WERI-Rb-1 (cell line): ENCODE results near the gene NUPR2.
A peak's percentile ranks its signal among the peaks of the same experiment; 100 is the strongest.
"Not testable (repeated sequence)": the region's sequence is repeated elsewhere in the genome, so short reads cannot be mapped to it uniquely, and the experiment has no call there.

Experiments
- DNase-seq: peaks from one replicate; pipeline ENCODE4 v3.0.0-alpha.2; 2020
- H3K27ac ChIP-seq: fragments of 250-450 bp; sonication (Bioruptor Pico); 2 replicates; pipeline ENCODE4 v1.5.1; 2020; ENCODE audit warnings: mild to moderate bottlenecking, moderate library complexity
- H3K27me3 ChIP-seq: fragments of 250-450 bp; sonication (Bioruptor Pico); 2 replicates; pipeline ENCODE4 v1.5.1; 2021; ENCODE audit warnings: mild to moderate bottlenecking, low read depth, moderate library complexity; ENCODE audit not compliant: insufficient read depth, severe bottlenecking
- H3K36me3 ChIP-seq: fragments of 250-450 bp; sonication (Bioruptor Pico); 2 replicates; pipeline ENCODE4 v1.5.1; 2020; ENCODE audit warnings: mild to moderate bottlenecking, moderate library complexity
- H3K4me3 ChIP-seq: 2 replicates; pipeline ENCODE4 v1.5.1; 2011; ENCODE audit warnings: low read depth, mild to moderate bottlenecking, control low read depth, low read length
- H3K9me3 ChIP-seq: fragments of 250-450 bp; sonication (Bioruptor Pico); 2 replicates; pipeline ENCODE4 v1.5.1; 2021; ENCODE audit warnings: mild to moderate bottlenecking, moderate library complexity; ENCODE audit not compliant: severe bottlenecking
- TF ChIP-seq, protein P1 (sequence below): IDR thresholded peaks from 2 replicates; pipeline ENCODE4 v1.5.1; 2011; ENCODE audit warnings: low read depth, mild to moderate bottlenecking, control low read depth, inconsistent platforms, low read length

Gene NUPR2

DNA sequence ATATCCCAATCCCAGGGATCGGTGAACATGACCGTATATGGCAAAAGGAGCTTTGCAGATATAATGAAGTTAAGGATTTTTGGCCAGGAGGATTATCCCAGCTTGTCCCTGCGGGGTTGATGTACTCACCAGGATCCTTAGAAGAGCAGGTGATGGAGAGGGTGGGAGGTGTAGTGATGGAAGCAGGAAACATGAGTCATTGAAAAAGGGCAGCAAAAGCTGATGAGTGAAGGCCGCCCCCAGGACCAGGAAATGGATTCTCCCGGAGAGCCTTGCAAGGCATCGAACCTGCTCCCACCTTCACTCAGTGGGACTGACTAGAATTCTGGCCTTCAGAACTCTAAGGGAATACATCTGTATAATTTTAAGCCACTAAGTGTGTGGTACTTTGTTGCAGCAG is 5.2 kb upstream of the NUPR2 start:
- DNase-seq = no peak

DNA sequence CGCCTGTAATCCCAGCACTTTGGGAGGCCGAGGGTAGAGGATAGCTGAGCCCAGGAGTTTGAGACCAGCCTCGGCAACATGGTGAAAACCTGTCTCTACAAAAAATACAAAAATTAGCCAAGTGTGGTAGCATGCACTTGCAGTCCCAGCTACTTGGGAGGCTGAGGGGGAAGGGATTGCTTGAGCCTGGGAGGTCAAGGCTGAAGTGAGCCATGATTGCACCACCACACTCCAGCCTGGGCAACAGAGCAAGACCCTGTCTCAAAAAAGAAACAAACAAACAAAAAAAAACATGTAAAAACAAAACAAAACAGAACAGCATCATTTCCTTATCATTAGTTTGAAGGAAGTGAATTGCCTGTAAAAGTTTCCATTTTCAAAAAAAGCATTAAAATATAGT is 4.0 kb downstream of the NUPR2 start:
- DNase-seq, H3K4me3 ChIP-seq, H3K27ac ChIP-seq, H3K36me3 ChIP-seq, H3K27me3 ChIP-seq, H3K9me3 ChIP-seq: not testable (repeated sequence)

More for the DNA sequence above, 5.2 kb upstream of the NUPR2 start:
- no peaks in the 10 kb centered on the region for H3K9me3 ChIP-seq
- no peak overlapping the region for H3K4me3 ChIP-seq
- TF ChIP-seq, protein P1, sequence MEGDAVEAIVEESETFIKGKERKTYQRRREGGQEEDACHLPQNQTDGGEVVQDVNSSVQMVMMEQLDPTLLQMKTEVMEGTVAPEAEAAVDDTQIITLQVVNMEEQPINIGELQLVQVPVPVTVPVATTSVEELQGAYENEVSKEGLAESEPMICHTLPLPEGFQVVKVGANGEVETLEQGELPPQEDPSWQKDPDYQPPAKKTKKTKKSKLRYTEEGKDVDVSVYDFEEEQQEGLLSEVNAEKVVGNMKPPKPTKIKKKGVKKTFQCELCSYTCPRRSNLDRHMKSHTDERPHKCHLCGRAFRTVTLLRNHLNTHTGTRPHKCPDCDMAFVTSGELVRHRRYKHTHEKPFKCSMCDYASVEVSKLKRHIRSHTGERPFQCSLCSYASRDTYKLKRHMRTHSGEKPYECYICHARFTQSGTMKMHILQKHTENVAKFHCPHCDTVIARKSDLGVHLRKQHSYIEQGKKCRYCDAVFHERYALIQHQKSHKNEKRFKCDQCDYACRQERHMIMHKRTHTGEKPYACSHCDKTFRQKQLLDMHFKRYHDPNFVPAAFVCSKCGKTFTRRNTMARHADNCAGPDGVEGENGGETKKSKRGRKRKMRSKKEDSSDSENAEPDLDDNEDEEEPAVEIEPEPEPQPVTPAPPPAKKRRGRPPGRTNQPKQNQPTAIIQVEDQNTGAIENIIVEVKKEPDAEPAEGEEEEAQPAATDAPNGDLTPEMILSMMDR = no peak
- H3K27me3 ChIP-seq = no peaks in the 10 kb centered on the region
- no peaks in the 10 kb centered on the region for H3K36me3 ChIP-seq
- H3K27ac ChIP-seq = no peak overlapping the region

DNA sequence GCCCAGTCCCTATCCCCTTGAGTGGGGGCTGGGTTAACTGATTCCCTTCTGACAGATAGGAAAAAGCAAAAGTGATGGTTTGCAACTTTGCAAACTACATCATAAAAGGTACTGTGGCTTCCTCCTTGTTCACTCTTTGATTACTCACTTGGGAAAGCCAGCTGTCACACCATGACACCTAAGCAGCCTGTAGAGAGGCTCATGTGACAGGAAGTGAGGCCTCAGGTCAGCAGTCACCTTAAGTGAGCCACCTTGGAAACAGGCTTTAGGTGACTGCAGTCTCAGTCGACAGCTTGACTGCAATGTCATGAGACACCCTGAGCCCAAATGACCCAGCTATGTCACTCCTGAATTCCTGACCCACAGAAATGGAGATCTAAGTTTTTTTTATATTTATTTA is 5.6 kb downstream of the NUPR2 start:
- TF ChIP-seq, protein P1 = no peak
- H3K9me3 ChIP-seq = no peaks in the 10 kb centered on the region
- no peak overlapping the region for H3K4me3 ChIP-seq
- no peak for DNase-seq
- no peaks in the 10 kb centered on the region for H3K27me3 ChIP-seq
- peaks cover 2% of the 10 kb centered on the region; the same call in 1 of the 2 replicates for H3K36me3 ChIP-seq
- H3K27ac ChIP-seq = no peak overlapping the region

DNA sequence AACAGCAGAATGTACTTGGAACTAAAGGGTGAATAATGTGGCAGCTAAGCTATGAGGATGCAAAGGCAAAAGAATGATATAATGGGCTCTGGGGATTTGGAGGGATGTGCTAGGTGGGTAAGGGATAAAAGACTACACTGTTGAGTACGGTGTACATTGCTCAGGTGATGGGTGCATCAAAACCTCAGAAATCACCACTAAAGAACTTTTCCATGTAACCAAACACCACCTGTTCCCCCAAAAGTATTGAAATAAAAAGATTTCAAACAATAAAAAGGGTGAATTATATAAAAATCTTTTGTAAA is 8.3 kb downstream of the NUPR2 start:
- TF ChIP-seq, protein P1 = no peak
- peaks cover 24% of the 10 kb centered on the region for H3K36me3 ChIP-seq
- H3K4me3 ChIP-seq = no peak overlapping the region
- H3K27me3 ChIP-seq = no peaks in the 10 kb centered on the region
- no peak overlapping the region for H3K27ac ChIP-seq
- DNase-seq = no peak
- no peaks in the 10 kb centered on the region for H3K9me3 ChIP-seq

DNA sequence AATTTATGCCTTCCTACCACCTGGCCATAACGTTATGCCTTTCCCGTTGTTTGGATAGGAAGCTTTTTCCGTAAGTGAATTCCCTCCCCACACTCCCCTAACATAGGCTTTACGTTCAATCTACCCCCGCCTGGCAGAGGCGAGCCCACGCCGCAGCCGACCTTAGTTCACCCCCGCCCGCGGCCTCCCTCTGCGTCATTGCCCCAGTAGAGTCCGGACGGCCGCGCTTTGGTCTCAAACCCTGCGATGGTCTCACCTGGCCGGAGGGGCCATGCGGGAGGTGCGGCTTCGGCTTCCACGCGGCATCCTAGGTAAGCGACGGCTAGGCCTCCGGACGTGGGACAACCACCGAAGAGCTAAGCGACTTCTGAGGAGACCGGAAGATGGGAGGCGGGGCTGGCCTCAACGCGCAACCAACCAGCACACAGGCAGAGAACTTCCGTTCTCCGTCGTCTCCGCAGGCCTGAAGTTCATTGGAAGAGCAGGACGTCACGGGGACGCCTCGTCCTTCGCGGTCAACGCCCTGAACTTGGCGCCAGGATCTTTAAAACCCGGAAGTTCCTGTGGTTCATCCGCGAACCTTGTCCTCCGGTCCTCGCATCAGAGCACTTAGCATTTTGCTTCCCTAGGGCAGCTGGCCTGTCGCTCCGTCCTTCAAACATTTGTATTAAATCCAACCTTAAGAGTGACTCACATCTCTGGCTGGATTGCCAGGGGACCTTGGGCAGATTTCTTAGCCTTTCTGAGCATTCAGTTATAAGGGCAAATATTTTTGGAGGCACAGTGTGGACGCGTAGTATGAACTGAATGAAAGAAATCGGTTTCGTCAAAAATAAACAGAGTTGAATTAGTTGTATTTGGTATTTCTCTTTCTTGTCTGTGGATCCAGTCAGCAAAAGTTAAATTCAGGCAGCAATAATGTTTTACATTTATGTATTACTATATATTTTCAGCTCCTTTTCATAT is 9.8 kb downstream of the NUPR2 start, which contains the start of gene CHCHD2:
CHCHD2 (minus strand) TSS at position 369 of the 966 bp plus-strand sequence; CDS start at position 306, 63 bp downstream.
- Histone ChIP-seq H3K27ac (peak within 1 kb of the TSS; percentile 83), H3K27me3 (no peaks in the 10 kb centered on the region), H3K36me3 (peaks cover 39% of the 10 kb centered on the region), H3K9me3 (no peaks in the 10 kb centered on the region), H3K4me3 (peak within 1 kb of the TSS; percentile 99)
- DNase-seq = peak; percentile 96
- TF ChIP-seq, protein P1 = no peak

DNA sequence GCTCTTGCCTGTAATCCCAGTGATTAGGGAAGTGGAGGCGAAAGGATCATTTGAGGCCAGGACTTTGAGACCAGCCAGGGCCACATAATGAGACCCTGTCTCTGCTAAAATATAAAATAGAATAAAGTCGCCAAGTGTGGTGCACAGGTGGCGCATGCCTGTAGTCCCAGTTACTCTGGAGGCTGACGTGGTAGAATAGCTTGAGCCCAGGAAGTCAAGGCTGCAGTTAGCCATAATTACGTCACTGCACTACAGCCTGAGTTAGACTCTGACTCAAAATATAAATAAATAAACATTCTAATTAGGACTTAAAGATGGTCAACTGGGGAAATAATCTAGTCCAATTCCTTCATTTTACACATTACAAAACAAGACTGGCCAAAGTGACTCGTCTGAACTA is 10.7 kb downstream of the NUPR2 start:
- Histone ChIP-seq H3K36me3 (peaks cover 48% of the 10 kb centered on the region), H3K4me3 (peak overlapping the region; percentile 99), H3K27ac (peak overlapping the region; percentile 83), H3K9me3 (no peaks in the 10 kb centered on the region), H3K27me3 (no peaks in the 10 kb centered on the region)
- TF ChIP-seq, protein P1 = no peak
- DNase-seq = no peak

DNA sequence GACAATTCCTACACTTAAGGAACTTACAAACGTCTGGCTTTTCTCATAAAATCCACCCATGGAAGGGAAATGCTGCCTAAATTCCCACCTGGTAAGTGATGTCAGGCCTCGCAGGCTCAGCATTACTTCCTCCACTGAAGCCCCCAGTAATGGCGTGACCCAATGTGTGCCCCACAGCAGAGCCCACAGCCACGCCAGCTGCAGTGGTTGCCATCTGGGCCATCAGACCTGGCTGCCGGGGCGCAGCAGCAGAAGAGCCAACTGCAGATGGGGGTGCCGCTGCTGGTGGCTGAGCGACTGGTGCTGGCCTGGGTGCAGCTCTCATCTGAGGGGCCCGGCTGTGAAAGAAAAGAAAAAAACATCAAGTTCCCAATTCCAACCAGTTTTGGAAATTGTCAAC is 12.1 kb downstream of the NUPR2 start:
- H3K27ac ChIP-seq, H3K4me3 ChIP-seq, H3K27me3 ChIP-seq, H3K9me3 ChIP-seq, DNase-seq: not testable (repeated sequence)
- peaks cover 61% of the 10 kb centered on the region for H3K36me3 ChIP-seq
